ENCODE data around the gene CRYM. TPM values are rescaled to one million over a fixed set of nuclear protein-coding genes. Genes with fewer than 3 reads are reported as not detected.
A peak's percentile ranks its signal among the peaks of the same experiment; 100 is the strongest.
"Not testable (repeated sequence)": the region's sequence is repeated elsewhere in the genome, so short reads cannot be mapped to it uniquely, and the experiment has no call there.

The CRYM gene
- polyA plus RNA-seq, 4 donors: 2.7 to 8.2 (median 7.0) TPM

DNA sequence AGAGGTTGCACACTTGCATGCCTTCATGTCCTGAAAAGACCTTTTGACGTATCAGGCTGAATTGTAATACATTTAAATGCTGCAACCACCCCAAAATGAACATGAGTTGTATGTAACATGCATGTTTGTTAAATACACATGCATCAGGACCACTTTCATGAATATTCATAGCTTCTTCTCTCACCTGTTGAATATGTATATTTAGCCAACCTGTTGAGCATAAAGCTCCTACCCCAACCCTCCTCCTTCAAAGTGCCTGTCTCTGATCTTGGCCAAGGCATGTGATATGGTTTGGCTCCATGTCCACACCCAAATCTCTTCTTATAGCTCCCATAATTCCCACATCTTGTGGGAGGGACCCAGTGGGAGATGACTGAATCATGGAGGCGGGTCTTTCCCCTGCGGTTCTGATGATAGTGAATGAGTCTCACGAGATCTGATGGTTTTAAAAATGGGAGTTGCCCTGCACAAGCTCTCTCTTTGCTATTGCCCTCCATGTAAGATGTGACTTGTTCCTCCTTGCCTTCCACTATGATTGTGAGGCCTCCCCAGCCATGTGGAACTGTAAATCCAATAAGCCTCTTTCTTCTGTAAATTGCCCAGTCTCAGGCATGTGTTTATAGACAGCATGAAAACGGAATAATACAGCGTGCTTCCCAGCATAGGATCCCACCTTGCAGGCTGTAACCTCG is 3.8 kb upstream of the CRYM start:
- DNase-seq (ENCODE audit: low read depth in 4 of 4, low spot score in 3 of 4): no peak

DNA sequence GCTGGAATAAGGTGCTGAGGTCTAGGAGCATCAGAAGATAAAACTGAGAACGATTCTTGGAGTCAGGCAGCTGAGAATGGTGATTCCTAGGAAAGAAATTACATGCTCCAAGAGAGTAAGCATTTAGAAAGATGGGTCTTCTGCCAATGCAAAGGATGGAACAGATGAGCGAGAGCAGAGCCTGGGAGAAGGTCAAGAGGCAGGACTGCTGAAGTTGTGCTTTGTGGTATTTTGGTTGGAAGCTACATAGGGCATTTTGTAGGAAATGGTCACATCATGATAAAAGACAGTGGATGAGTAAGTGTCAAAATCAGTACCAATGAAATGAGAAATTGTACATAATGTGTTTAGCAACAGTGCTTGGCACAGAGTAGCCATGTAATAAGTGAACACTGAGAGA is 1.4 kb upstream of the CRYM start:
- no peak for DNase-seq (ENCODE audit: low read depth in 4 of 4, low spot score in 3 of 4)

DNA sequence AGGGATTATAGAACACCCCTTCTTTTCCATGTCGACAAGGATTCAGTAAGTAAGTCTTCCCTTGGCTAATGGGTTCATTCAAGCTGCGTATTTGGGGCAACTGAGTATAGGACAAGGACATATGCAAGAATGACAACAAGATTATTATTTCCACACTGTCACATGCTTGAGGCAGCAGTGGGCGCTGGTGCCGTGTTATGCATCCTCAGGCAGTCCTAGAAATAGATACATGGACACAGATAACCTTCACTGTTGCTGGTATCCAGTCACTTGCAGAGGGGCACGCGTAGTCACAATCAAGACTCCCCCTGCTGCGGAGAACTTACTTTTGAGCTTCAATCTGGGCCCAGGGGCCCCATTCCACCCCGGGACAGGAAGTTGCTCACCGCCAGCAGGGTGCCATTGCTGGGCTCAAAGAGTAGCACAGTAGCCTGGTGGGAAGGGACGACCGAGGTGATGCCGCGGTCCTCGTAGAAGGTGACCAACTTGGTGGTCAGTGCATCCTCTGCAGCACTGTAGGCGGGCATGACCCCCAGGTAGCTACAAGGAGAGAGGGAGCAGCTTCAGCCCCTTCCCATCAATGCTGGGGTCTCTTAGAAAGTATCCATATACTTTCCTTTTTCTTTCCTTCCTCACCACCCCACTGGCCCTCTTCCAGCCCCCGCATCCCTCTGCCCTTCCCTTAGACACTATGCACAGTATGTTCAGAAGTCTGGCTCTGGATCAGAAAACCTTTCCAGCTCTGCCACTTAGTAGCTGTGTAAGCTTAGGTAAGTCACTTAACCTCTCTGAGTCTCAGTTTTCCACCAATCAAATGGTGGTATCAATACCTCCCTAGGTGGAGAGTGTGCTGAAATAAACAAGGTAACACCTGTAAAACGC is 804 bp downstream of the CRYM start:
- DNase-seq (ENCODE audit: low read depth in 4 of 4, low spot score in 3 of 4): no peak

DNA sequence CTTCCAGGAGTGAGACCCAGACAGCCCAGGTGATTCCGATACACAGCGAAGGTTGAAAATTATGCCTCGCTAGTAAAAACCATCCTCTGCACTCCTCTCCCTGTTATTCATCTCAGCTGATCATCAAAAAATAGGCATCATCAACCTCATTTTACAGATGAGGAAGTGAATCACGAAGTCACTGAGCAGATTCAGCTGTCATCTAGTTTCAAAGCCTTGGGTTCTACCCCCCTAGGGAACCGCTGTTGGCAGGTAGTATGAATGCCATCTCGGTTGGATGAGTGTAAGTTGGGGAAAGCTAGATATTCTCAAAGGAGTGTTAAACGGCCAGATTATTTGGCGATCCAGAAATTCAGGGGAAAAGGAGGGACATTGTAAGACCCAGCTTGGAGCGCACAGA is 2.0 kb downstream of the CRYM start:
- DNase-seq (ENCODE audit: low read depth in 4 of 4, low spot score in 3 of 4): no peak

DNA sequence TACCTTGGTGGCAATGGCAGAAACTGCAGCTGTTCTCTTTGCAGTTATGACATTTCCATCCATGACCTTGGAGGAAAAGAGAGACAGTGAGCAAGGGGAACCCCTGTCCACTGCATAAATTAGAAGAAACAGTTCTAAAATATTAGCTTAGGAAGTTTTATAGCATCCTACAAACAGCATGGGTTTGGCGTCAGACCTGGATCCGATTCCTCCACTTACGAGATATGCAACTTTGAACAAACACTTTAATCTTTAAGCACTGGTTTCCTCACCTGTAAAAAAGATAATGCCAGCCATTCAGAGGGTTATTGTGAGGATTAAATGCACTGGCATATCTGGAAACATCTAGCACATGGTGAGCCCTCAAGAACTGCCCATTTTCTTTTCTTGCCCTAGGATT is 2.6 kb downstream of the CRYM start:
- no peak for DNase-seq (ENCODE audit: low read depth in 4 of 4, low spot score in 3 of 4)

DNA sequence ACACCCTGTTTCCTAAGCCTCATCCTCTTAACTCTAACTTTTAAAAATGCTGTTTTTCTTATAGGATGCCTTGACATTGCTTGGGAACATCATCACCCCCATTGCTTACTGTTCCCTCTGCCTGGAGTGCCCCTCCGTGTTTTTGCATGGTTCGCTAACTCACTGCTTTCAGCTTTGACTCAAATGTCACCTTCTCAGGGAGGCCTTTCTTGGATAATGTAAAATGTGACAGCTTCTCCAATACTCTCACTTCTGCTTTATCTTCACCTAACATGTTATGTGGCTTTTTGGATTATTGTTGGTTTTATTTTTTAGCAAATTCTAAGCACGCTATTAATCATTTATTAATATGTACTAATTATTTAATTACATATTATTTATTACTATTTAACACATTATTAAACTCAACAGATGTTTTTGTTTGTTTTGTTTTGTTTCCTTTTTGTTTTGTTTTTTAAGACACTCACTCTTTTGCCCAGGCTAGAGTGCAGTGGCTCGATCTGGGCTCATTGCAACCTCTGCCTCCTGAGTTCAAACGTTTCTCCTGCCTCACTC is 3.8 kb downstream of the CRYM start:
- DNase-seq (ENCODE audit: low read depth in 4 of 4, low spot score in 3 of 4): no peak

DNA sequence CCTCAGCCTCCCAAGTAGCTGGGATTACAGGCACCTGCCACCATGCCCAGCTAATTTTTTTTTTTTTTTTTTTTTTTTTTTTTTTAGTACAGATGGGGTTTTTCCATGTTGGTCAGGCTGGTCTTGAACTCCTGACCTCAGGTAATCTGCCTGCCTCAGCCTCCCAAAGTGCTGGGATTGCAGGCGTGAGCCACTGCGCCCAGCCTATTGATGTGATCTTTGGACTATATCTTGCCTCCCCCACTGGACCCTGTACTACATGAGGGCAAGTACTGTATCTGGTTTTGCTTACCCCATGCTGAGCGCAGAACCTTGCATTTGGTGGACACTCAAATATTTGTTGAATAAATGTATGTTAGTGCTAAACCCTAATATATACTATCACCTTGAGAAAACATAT is 5.3 kb downstream of the CRYM start:
- not testable (repeated sequence) for DNase-seq (ENCODE audit: low read depth in 4 of 4, low spot score in 3 of 4)

DNA sequence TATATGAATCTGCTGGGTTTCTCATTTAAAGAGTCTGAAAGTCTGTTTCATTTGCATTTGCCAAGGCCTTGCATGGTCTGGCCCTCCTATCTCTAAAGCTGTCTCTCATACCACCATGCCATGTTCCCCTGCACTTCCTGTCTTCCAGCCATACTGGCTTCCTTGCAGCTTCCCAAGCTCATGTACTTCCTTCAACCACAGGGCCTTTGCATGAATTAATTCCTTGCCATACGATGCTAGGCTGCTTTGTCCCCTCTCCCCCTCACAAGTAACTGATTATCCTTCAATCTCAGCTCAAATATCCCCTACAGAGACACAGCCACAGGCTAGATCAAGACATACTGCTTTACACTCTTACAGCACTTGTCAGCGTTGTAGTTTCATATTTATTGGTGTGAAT is 5.8 kb downstream of the CRYM start:
- DNase-seq (ENCODE audit: low read depth in 4 of 4, low spot score in 3 of 4): no peak

DNA sequence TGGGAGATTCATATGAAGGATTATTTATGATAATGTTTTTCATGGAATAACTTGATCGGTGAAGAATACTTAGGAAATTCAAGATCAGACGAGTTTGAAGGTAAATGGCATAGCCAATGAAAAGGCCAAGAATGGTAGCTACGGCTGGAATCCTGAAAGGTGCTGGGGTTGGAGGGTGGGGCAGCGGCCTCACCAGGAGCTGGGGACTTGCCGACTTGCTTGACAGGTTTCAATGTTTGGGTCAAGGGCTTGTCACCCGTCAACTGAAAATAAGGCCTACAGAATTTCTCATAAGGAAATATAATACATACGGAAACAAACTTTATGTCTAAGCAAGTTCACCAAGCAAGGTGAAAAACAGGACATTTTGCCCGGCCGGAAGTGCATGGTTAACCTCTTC is 9.9 kb downstream of the CRYM start:
- DNase-seq (ENCODE audit: low read depth in 4 of 4, low spot score in 3 of 4): no peak

DNA sequence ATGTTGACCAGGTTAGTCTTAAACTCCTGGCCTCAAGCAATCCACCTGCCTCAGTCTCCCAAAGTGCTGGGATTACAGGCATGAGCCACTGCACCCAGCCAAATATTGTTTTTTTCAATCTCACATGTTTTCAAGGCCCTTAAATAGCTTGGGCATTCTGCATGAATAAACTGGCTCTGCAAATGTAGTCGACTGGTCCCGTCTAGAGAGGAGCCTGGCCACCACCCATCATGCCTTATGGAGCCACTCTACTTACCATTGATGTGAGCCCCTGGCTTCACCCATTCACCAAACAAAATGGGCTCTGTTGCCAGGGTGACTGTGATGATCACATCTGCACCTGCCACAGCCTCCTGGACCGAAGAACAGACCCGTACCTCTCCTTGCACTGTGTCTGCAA is 10.8 kb downstream of the CRYM start:
- DNase-seq (ENCODE audit: low read depth in 4 of 4, low spot score in 3 of 4): no peak

DNA sequence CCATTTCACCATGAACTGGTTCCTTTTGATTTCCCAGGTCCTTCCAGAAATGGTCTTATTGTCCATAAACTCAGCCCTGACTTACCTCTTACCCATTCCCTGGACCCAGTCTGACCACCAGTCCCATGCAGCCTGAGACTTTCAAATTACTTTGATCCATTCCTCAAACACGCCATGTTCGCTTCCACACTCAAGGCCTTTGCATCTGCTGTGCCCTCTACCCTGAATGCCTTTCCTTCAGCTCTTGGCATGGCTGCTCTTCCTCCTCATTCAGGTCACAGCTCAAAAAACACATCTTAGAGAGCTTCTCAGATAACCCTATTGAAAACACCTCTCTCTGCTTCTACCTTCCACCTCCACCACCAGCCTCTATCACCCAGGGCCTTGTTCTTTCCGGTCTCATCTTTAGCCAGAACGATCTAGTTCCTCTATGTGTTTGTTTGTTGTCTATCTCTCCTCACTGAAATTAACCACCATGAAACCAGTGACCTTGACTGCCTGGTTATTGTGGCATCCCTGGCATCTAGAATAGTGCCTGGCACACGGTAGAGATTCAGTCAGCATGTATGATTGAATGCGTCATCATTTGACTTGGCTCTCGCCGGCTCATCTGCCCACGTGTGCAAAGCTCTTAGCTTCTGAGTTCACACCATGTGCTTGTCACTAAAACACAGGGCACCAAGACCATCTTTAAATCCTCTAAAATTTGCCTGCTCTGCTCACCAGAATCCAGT is 12.8 kb downstream of the CRYM start:
- DNase-seq (ENCODE audit: low read depth in 4 of 4, low spot score in 3 of 4): no peak

DNA sequence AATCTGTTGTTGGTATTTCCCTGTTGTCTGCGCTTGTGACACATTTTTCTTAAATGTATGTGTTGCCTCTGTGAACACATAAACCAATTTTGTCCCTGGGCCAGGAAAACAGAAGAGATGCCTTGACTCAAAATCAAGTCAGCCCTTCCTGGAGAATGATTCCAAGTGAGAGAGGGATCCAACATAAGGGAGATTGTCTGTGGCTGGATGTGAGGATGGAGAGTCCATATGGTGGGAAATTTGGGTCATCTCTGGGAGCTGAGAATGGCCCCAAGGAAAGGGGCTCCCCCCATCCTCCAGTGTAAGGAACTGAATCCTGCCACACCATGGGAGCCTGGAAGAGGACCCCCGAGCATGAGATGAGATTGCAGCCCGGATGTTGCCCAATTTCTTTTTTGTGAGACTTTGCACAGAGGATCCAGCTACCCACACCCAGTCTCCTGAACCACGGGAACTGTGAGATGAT is 13.5 kb downstream of the CRYM start:
- DNase-seq (ENCODE audit: low read depth in 4 of 4, low spot score in 3 of 4): no peak

DNA sequence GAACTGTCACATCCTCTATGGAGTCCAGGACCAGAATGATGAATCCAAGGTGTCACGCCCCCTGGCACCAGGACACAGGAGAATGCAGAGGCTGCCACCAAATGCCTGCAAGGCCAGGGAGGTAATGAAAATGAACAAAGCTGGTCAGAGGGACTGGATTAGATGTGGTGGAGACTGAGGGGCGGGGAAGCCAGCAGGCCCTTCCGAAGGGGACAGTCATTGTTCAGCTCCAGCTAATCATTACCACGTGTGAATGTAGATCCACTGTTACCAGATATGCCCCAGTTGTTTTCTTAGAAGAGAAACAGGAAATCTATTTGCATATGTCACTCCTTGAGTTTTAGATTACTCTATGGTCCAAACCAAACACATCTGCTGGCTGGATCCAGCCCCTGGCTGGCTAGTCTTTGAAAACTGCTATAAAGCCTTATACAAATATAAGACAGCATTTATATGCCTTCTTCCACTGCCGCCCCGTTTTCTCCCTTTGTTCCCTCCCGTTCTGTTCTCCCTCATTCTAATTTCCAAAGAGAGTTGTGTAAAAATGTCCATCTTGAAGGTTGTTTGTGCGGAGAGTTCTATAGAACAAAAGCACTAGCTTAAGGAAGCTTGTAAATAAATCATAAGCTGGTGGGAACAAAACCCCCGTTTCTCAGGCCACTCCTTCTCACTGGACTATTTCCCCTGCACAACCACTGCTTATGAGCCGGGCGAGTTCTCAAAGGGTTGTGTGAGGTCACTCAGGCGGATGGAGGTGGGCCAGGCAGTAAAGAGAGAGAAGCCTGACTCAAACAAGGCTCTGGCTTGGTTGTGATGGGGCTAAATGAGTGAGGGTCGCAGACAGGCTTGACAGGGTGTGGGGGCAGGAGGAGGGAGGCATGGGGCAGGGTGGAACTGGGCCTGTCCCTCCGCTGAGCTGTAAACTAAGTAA is 14.2 kb downstream of the CRYM start:
- DNase-seq (ENCODE audit: low read depth in 4 of 4, low spot score in 3 of 4): peak in 1 of 4 donors; percentile 38

DNA sequence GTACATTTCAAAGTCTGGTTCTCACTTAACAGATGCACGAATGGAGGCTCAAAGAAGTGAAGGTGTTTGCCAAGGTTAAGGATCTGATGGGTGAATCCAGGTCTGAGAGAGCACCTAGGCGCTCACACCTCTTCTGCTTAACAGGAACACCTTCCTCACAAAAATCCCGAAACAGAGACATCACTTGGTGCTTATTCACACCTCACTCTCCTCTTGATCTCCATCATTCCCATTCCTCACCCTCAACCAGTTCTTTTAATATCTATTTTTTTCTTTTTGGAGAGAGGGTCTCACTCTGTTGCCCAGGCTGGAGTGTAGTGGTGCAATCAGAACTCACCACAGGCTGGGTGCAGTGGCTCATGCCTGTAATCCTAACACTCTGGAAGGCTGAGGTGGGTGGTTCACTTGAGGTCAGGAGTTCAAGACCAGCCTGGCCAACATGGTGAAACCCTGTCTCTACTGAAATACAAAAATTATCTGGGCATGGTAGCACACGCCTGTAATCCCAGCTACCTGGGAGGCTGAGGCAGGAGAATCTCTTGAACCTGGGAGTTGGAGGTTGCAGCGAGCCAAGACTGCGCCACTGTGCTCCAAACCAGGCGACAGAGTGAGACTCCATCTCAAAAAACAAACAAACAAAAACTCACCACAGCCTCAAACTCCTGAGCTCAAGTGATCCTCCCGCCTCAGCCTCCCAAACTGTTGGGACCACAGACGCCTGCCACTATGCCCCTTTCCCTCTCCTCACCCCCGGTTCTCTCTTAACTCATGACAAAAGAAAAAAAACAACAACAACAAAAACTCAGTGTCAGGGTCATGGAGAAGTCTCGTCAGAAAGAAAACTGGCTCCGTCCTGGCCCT is 15.1 kb downstream of the CRYM start:
- no peak for DNase-seq (ENCODE audit: low read depth in 4 of 4, low spot score in 3 of 4)

DNA sequence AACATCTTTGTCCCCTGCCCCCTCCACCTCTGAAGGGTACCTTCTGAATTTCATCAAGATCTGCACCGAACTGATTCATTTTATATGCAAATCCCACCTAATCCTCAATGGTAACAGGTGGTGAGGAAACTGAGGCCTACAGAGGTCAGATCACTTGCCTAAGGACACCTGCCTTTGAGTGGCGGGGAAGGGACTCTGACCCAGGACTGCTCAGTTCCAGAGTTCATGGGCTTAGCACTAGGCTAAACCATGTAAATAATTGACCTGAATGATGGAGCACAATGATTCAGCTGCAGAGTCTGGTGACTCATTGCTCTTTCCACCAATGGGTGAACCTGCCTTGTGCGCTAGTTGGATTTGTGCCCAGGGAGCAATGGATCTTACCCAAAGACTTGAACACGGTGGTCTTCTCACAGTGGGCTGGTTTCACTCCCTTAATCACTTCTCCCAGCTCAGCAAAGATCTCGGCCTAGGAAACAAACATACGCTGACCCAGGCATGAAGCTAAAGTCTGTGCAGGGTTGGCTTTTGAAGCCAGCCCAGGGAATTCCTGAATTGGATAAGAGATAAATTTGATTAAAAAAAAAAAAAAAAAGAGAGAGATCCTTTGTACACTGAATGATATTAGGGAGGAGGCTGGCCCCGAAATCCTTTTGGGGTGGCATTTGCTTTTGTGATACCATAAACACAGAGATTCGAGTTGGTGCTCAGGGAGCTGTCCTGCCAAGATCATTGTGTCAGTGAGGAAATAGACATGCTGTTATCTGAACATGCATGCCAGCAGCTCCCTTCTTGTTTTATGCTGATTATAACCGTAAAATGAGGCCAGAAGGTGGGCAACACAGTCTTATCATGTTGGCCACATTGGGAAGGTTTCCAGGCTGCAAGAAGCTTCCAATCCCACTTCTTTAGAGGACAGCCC is 17.0 kb downstream of the CRYM start:
- no peak for DNase-seq (ENCODE audit: low read depth in 4 of 4, low spot score in 3 of 4)

DNA sequence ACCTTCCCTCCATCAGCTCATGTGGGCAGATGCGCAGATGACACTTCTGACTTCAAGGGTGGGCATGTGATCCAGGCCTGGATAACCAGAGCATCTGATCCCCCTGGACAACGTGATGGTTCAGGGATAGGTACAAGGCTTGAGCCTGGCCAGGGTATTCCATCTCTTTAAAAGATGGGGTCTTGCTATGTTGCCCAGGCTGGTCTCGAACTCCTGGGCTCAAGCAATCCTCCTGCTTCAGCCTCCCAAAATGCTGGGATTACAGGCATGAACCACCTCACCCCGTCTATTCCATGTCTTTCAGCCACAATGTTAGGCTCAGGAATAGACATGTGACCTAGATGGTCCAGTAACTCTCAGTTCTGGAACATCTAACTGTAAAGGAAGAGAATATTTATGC is 20.8 kb downstream of the CRYM start:
- no peak for DNase-seq (ENCODE audit: low read depth in 4 of 4, low spot score in 3 of 4)

DNA sequence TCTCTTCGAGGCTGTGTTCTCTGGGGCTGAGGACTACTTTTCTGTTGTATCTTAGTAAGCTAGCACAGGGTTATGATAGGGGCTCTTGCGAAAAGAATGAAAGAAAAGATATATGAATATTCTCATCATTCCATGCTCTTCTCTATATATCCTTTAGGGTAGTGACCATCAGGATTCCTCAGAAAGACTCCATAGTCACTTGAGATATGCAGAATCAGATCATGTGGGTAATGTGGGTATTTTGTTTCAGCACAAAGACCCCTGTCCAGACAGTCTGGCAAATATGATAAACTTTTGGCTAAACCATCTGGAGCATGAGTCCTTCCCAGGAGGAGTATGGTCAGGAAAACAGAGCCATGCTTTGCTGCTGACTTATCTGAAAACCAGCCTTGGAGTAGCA is 21.5 kb downstream of the CRYM start:
- DNase-seq (ENCODE audit: low read depth in 4 of 4, low spot score in 3 of 4): no peak

DNA sequence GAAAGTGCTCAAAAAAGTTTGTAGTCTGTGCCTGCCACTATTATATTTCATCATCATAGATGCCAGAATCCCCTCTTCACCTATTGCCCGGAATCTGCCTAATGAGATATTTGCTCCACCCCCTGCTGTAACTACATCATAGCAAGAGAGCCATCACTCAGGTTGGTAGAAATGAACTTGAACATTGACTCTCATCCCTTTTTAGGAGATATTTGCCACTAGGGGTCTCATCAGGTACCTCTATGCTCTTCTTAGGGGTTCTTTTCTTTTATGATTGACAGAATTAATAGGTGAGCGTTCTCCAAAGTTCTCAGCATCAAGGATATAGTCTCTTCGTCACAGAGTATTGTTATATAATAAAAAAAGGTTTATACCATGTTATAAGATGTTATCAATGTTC is 24.6 kb downstream of the CRYM start:
- DNase-seq (ENCODE audit: low read depth in 4 of 4, low spot score in 3 of 4): no peak
